ENCODE data around the gene TMEM198. TPM values are rescaled to one million over a fixed set of nuclear protein-coding genes. Genes with fewer than 3 reads are reported as not detected.

The TMEM198 gene
- total and polyA plus RNA-seq, 2 donors (not counting 1 experiment from before 2014, with no cell fraction given), result 0.39 to 1.1 TPM

- POLR2A ChIA-PET, result no interaction called here
Measured at GRCh38 chr2:219523031-219523671, 20.7 kb upstream of the TMEM198 start.

DNA sequence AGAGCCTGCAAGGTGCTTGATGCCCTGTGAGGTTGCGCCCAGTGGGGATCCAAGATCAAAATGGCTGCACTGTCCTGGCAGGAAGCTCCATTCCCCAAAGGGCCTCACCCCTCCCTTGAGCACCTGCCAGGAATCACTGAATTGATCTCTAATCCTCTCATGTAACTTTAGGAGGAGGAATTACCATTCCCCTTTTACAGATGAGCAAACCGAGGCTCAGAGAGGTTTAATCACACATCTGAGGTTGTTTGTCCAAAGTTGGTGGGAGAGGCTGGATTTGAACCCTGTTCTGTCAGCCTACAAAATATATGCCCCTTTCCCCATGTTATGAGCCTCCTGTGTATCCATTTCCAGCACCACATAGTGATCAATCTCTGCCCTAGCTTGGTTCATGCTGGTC, 19.0 kb upstream of the TMEM198 start:
- WGBS (ENCODE audit: insufficient coverage), result 100% methylated on average over 1 of the region's 2 CpGs
- Histone ChIP-seq H3K27ac (ENCODE audit: low read length in 2 of 2) (no peak overlapping the region), H3K27me3 (replicated peaks in 1 of 4; ENCODE audit: control extremely low read depth in 1 of 4, control insufficient read depth in 3 of 4, insufficient read depth in 4 of 4, low read length in 3 of 4) (peaks cover 1 to 76% (median 38%) of the 10 kb centered on the region in 4 experiments), H3K9me3 (ENCODE audit: control extremely low read depth in 1 of 3, control insufficient read depth in 2 of 3, insufficient read depth in 1 of 3, low read length in 2 of 3) (peaks cover 0 to 8% (median 0%) of the 10 kb centered on the region in 3 donors), H3K79me2 (ENCODE audit: control insufficient read depth, insufficient read depth, low read length) (no peaks in the 10 kb centered on the region), H3K36me3 (replicated peaks in 1 of 2; ENCODE audit: control extremely low read depth in 1 of 2, control insufficient read depth in 1 of 2, extremely low read depth in 1 of 2, insufficient read depth in 2 of 2, low read length in 1 of 2) (no peaks in the 10 kb centered on the region), H3K4me1 (ENCODE audit: control insufficient read depth in 2 of 2, insufficient read depth in 2 of 2, low read length in 2 of 2) (peaks cover 10 to 19% of the 10 kb centered on the region in 2 donors), H3K4me2 (replicated peaks; ENCODE audit: low read depth, low read length, poor library complexity, severe bottlenecking) (no peak overlapping the region), H2AFZ (ENCODE audit: insufficient read depth, low read depth, low read length, poor library complexity, severe bottlenecking) (no peak overlapping the region), H3K4me3 (ENCODE audit: control extremely low read depth in 1 of 5, extremely low read depth in 1 of 5, insufficient read depth in 1 of 5, low read depth in 2 of 5, low read length in 4 of 5) (no peak overlapping the region), H4K20me1 (ENCODE audit: control insufficient read depth, insufficient read depth, low read length, poor library complexity, severe bottlenecking) (no peaks in the 10 kb centered on the region), H3K9ac (ENCODE audit: low read length) (no peak overlapping the region)
- no peak overlapping the region for H3K4me3 Mint-ChIP-seq
- DNase-seq (no peak), ATAC-seq (ENCODE audit: low read depth) (no peak)
- H3K27ac Mint-ChIP-seq, result no peak overlapping the region
- POLR2A ChIA-PET, result no interaction called here
- CTCF ChIA-PET, result interaction anchor here (1.2 to 1.4 kb wide), 4 partner anchors 17 to 65 kb away, joined by 3 to 4 read pairs (median 3); partner anchors contain the start of gene GMPPA
- peaks cover 14% of the 10 kb centered on the region for H3K4me1 Mint-ChIP-seq
- peaks cover 73% of the 10 kb centered on the region for H3K27me3 Mint-ChIP-seq
- intact Hi-C loops (cut with micrococcal nuclease), result no loop called here
- TF ChIP-seq, protein P1, sequence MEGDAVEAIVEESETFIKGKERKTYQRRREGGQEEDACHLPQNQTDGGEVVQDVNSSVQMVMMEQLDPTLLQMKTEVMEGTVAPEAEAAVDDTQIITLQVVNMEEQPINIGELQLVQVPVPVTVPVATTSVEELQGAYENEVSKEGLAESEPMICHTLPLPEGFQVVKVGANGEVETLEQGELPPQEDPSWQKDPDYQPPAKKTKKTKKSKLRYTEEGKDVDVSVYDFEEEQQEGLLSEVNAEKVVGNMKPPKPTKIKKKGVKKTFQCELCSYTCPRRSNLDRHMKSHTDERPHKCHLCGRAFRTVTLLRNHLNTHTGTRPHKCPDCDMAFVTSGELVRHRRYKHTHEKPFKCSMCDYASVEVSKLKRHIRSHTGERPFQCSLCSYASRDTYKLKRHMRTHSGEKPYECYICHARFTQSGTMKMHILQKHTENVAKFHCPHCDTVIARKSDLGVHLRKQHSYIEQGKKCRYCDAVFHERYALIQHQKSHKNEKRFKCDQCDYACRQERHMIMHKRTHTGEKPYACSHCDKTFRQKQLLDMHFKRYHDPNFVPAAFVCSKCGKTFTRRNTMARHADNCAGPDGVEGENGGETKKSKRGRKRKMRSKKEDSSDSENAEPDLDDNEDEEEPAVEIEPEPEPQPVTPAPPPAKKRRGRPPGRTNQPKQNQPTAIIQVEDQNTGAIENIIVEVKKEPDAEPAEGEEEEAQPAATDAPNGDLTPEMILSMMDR (IDR thresholded peaks at IDR 0.05), result no peak
- no peak for TF ChIP-seq EZH2 (IDR thresholded peaks at IDR 0.05; ENCODE audit: borderline replicate concordance, insufficient read depth, low read depth, low read length, poor library complexity, severe bottlenecking)
- H3K9me3 Mint-ChIP-seq (ENCODE audit: insufficient read depth), result no peaks in the 10 kb centered on the region

More at GRCh38 chr2:219523031-219523671, 20.7 kb upstream of the TMEM198 start:
- Mint-ChIP-seq H3K27me3 (peaks cover 71% of the 10 kb centered on the region), H3K4me1 (peaks cover 14% of the 10 kb centered on the region), H3K9me3 (ENCODE audit: insufficient read depth) (no peaks in the 10 kb centered on the region), H3K27ac (no peak overlapping the region), H3K4me3 (peak overlapping the region; percentile 33)
- intact Hi-C loops (cut with micrococcal nuclease), result no loop called here
- Histone ChIP-seq H3K79me2 (ENCODE audit: control insufficient read depth, insufficient read depth, low read length) (no peaks in the 10 kb centered on the region), H3K4me3 (ENCODE audit: control extremely low read depth in 1 of 5, extremely low read depth in 1 of 5, insufficient read depth in 1 of 5, low read depth in 2 of 5, low read length in 4 of 5) (no peak overlapping the region), H2AFZ (ENCODE audit: insufficient read depth, low read depth, low read length, poor library complexity, severe bottlenecking) (peak overlapping the region; percentile 46), H3K36me3 (replicated peaks in 1 of 2; ENCODE audit: control extremely low read depth in 1 of 2, control insufficient read depth in 1 of 2, extremely low read depth in 1 of 2, insufficient read depth in 2 of 2, low read length in 1 of 2) (no peaks in the 10 kb centered on the region), H3K9ac (ENCODE audit: low read length) (no peak overlapping the region), H3K9me3 (ENCODE audit: control extremely low read depth in 1 of 3, control insufficient read depth in 2 of 3, insufficient read depth in 1 of 3, low read length in 2 of 3) (peaks cover 0 to 8% (median 0%) of the 10 kb centered on the region in 3 donors), H3K27me3 (replicated peaks in 1 of 4; ENCODE audit: control extremely low read depth in 1 of 4, control insufficient read depth in 3 of 4, insufficient read depth in 4 of 4, low read length in 3 of 4) (peaks cover 1 to 68% (median 32%) of the 10 kb centered on the region in 4 experiments), H3K27ac (ENCODE audit: low read length in 2 of 2) (no peak overlapping the region), H3K4me2 (replicated peaks; ENCODE audit: low read depth, low read length, poor library complexity, severe bottlenecking) (peak overlapping the region; percentile 66), H3K4me1 (ENCODE audit: control insufficient read depth in 2 of 2, insufficient read depth in 2 of 2, low read length in 2 of 2) (peaks cover 10 to 17% of the 10 kb centered on the region in 2 donors), H4K20me1 (ENCODE audit: control insufficient read depth, insufficient read depth, low read length, poor library complexity, severe bottlenecking) (no peaks in the 10 kb centered on the region)
- ATAC-seq (ENCODE audit: low read depth) (no peak), DNase-seq (peak; percentile 36)
- CTCF ChIA-PET, result interaction anchor here (0.7 to 1.2 kb wide), 2 partner anchors 22 to 25 kb away, joined by 3 to 4 read pairs; no protein-coding TSS in a partner anchor
- no peak for TF ChIP-seq EZH2 (IDR thresholded peaks at IDR 0.05; ENCODE audit: borderline replicate concordance, insufficient read depth, low read depth, low read length, poor library complexity, severe bottlenecking)
- TF ChIP-seq, protein P1 (IDR thresholded peaks at IDR 0.05), result no peak
- WGBS (ENCODE audit: insufficient coverage), result 16% methylated on average over 20 of the region's 24 CpGs

Data from B cell (primary cell).